22Rv1 (cell line): ENCODE measurements around the gene SLBP.

ENCODE experiments used
- CTCF ChIP-seq: fragments of 450-650 bp; IDR thresholded peaks from 2 replicates; pipeline ENCODE4 v1.5.1; 2017; ENCODE audit warnings: mild to moderate bottlenecking
- ZFX ChIP-seq: fragments of 450-650 bp; IDR thresholded peaks from 2 replicates; pipeline ENCODE4 v1.6.1; 2017; ENCODE audit warnings: antibody characterized with exemption, borderline replicate concordance

- TF ChIP-seq CTCF (no peak), ZFX (no peak)
These were observed 3.1 kb upstream of the SLBP start for GRCh38 chr4:1715002-1715758.
